KOPT-K1 (cell line): ENCODE measurements around the gene PADI6.
"Not testable (repeated sequence)": the region's sequence is repeated elsewhere in the genome, so short reads cannot be mapped to it uniquely, and the experiment has no call there.

ENCODE experiments used
- H3K27ac ChIP-seq: fragments of 200-600 bp; sonication (generic); 2 replicates; pipeline ENCODE4 v1.5.1; 2016; ENCODE audit warnings: antibody characterized with exemption, mild to moderate bottlenecking, low read depth, low read length; ENCODE audit not compliant: poor library complexity, severe bottlenecking
- H3K36me3 ChIP-seq: fragments of 200-600 bp; sonication (generic); 2 replicates; pipeline ENCODE4 v1.5.1; 2017; ENCODE audit warnings: antibody characterized with exemption, mild to moderate bottlenecking, low read length, moderate library complexity; ENCODE audit not compliant: insufficient read depth
- H3K9me3 ChIP-seq: fragments of 200-600 bp; sonication (generic); 2 replicates; pipeline ENCODE4 v1.5.1; 2017; ENCODE audit warnings: antibody characterized with exemption, low read length, mild to moderate bottlenecking; ENCODE audit not compliant: insufficient read depth, poor library complexity, severe bottlenecking

Gene PADI6

DNA sequence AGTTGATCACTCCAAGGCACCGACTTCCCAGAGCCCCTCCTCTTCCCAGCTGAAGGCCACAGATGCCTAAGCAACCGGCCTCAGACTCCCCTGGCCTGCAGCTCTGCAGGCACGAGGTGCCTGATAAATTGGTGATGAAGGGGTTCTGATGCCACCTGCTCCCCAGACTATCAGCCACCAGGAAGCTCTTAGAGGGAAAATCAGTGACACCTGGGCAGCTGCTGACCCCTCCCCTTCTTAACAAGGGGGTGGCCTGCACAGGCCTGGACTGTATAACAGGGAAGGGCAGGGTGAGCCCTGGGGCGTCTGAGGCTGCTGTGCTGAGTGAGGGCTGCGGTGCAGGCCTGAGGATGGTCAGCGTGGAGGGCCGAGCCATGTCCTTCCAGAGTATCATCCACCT is at the start of gene PADI6:
Gene PADI6 (plus strand): TSS at position 301 of the 400 bp plus-strand sequence. CDS start 50 bp downstream, at position 351.
- no peaks in the 10 kb centered on the region for H3K36me3 ChIP-seq
- H3K27ac ChIP-seq: no peak within 1 kb of the TSS
- H3K9me3 ChIP-seq: no peaks in the 10 kb centered on the region

DNA sequence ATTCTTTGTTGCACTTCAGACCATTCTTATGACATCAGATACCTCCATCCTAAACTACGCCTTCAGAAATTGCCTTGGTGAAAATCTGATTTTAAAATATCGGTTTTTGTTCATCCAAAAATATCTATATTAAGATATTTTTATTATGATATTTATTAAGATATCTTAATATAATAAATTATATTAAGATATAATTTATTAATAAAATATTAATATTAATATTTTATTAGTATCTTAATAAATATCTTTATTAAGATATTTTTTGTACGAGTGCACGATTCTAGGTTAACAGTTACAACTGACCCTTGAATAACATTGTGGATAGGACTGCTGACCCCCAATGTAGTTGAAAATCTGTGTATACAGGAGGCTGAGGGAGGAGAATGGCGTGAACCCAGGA is 43.1 kb upstream of the PADI6 start:
- Histone ChIP-seq H3K36me3 (no peaks in the 10 kb centered on the region), H3K27ac (no peak overlapping the region), H3K9me3 (peaks cover 10% of the 10 kb centered on the region)

DNA sequence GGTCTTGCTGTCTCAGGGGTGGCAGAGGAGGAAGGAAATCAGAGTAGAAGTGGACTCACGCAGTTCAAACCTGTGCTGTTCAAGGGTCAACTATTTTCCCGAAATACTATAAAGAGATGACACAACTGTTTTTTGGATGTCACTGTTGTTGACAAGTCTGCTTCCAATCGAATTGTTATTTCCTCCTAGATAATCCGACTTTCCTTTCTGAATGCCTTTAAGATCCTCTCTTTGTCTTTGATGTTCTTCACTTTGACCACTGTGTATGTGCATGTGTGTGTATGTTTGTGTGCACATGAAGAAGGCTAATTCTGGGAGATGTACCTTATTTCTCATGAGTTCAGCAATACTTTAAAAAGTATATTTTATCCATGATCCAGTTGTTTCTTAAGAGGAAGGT is 42.4 kb upstream of the PADI6 start:
- no peak overlapping the region for H3K27ac ChIP-seq

DNA sequence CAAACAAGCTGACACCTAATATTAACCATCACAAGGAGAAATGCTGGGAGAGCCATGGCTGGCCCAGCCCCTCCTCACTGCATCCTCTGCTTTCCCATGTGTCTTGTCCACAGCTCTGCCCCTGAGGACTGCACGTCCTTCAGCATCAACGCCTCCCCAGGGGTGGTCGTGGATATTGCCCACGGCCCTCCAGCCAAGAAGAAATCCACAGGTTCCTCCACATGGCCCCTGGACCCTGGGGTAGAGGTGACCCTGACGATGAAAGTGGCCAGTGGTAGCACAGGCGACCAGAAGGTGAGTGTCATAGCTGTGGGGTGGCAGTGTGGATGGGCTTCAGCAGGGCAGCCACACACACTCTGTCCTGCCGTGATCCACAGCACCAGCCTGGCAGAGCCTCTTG is 41.1 kb upstream of the PADI6 start:
- H3K27ac ChIP-seq: no peak overlapping the region
- no peaks in the 10 kb centered on the region for H3K36me3 ChIP-seq
- peaks cover 3% of the 10 kb centered on the region for H3K9me3 ChIP-seq

More for the DNA sequence above, 42.4 kb upstream of the PADI6 start:
- Histone ChIP-seq H3K36me3 (no peaks in the 10 kb centered on the region), H3K9me3 (peaks cover 6% of the 10 kb centered on the region)

- Histone ChIP-seq H3K27ac (no peak overlapping the region), H3K36me3 (no peaks in the 10 kb centered on the region), H3K9me3 (peaks cover 3% of the 10 kb centered on the region)
Measured at GRCh38 chr1:17333081-17333480, 38.9 kb upstream of the PADI6 start.

DNA sequence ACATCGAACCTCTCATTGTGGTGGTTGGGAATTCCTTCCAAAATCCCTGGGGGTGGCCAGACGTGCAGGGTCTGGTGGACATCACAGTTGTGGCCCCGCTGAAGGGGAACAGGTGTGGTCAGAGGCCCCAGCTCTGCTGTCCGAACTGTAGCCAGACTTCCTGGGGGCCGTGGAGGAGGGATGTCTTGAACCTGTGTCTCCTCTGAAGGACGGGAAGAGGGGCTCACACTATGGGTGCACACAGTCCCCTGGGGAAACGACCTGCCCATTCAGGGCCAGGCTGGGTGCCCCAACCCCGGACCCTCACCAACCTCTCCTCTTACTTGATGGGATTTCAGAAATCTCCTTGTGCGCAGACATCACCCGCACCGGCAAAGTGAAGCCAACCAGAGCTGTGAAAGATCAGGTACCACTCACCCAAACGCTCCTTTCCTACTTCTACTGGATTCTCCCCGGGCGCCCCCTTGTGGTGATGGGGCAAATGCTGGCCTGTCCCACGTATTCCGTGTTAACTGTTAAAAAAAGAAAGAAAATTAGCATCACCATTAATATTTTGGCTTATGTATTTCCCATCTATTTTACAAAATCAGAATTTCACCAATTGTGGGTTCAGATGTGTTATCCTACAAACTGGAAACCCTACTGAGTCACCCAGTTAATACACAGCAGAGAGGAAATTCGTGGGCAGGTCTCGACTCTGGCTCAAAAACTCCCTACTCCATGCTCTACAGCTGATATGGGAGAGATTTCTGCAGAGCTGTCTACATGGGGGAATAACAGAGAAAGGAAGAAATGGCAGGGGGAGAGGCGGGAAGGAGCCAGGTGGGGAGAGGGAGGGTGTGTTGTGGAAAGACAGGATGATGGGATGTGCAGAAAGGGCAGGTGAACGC is 35.9 kb upstream of the PADI6 start:
- H3K27ac ChIP-seq: no peak overlapping the region
- no peaks in the 10 kb centered on the region for H3K36me3 ChIP-seq
- H3K9me3 ChIP-seq: no peaks in the 10 kb centered on the region

GRCh38 chr1:17338706-17339493 is 33.1 kb upstream of the PADI6 start:
- no peaks in the 10 kb centered on the region for H3K9me3 ChIP-seq
- H3K36me3 ChIP-seq: no peaks in the 10 kb centered on the region
- no peak overlapping the region for H3K27ac ChIP-seq

GRCh38 chr1:17339521-17339920 is 32.5 kb upstream of the PADI6 start:
- no peaks in the 10 kb centered on the region for H3K9me3 ChIP-seq
- H3K36me3 ChIP-seq: no peaks in the 10 kb centered on the region
- H3K27ac ChIP-seq: no peak overlapping the region

GRCh38 chr1:17340358-17340757 is 31.6 kb upstream of the PADI6 start:
- H3K9me3 ChIP-seq: peaks cover 1% of the 10 kb centered on the region
- no peaks in the 10 kb centered on the region for H3K36me3 ChIP-seq
- no peak overlapping the region for H3K27ac ChIP-seq

DNA sequence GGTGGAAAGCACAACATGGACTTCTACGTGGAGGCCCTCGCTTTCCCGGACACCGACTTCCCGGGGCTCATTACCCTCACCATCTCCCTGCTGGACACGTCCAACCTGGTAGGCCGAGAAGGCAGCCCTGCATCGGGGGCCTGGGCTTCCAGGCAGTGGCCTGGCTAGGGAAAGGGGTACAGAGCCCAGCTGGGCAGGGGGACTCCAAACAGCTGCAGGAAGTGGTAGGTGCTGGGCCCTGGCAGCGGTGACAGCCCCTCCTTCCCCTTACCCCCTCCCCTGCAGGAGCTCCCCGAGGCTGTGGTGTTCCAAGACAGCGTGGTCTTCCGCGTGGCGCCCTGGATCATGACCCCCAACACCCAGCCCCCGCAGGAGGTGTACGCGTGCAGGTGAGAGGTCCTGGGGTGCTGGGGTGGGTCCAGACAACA is 30.0 kb upstream of the PADI6 start:
- Histone ChIP-seq H3K27ac (no peak overlapping the region), H3K9me3 (peaks cover 9% of the 10 kb centered on the region), H3K36me3 (no peaks in the 10 kb centered on the region)

- H3K36me3 ChIP-seq, H3K9me3 ChIP-seq, H3K27ac ChIP-seq: not testable (repeated sequence)
Measured at GRCh38 chr1:17345506-17345905, 26.5 kb upstream of the PADI6 start.

GRCh38 chr1:17346046-17346789 is 25.8 kb upstream of the PADI6 start:
- H3K27ac ChIP-seq: no peak overlapping the region
- peaks cover 9% of the 10 kb centered on the region for H3K9me3 ChIP-seq
- no peaks in the 10 kb centered on the region for H3K36me3 ChIP-seq

DNA sequence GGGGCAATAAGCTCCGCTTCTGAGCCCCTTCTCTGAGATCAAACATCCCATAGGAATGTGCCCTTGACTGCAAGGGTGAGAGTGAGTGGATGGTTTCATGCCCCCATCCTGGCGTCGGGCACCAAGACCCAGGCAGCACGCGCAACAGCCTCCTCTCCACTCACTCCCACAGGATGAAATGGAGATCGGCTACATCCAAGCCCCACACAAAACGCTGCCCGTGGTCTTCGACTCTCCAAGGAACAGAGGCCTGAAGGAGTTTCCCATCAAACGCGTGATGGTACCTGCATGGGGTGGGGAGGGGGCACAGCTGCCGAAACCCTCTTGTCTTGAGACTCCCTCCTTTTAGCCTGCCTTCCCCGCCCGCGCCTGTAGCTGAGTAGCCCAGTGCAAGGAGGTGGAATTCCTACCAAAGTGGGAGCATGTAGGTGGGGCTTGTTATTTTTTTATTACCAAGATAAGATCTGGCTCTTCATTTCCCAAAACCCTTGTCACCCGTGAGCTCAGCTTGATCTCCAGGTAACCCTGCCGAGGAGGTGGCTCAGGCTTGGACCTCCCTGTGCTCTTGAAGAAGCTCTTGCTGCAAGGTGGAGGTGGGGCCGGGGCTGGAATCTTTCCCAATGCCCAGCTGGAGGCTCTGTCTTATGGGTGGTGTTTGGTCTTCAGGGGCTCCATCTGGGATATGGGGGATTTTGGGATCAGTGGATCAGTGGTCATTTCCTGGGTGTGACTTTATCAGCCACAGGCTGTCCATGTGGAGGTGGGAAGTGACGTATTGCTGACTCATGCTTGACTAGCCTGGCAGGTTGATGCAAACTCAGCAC is 24.0 kb upstream of the PADI6 start:
- no peaks in the 10 kb centered on the region for H3K36me3 ChIP-seq
- no peak overlapping the region for H3K27ac ChIP-seq
- peaks cover 9% of the 10 kb centered on the region for H3K9me3 ChIP-seq

- H3K27ac ChIP-seq: no peak overlapping the region
Measured at GRCh38 chr1:17348593-17349234, 23.3 kb upstream of the PADI6 start.

More at GRCh38 chr1:17348593-17349234, 23.3 kb upstream of the PADI6 start:
- Histone ChIP-seq H3K36me3 (no peaks in the 10 kb centered on the region), H3K9me3 (peaks cover 9% of the 10 kb centered on the region)
